Upper lobe of left lung (tissue), 4 donors: ENCODE measurements around the gene ARID3A.

Experiments
- EP300 ChIP-seq, 4 donors: sonication (generic); formaldehyde crosslinking; IDR thresholded peaks; one replicate each; pipeline ENCODE4 v1.5.1; 2017; ENCODE audit warnings: antibody characterized with exemption in 4 of 4, control low read depth in 2 of 4
- POLR2A ChIP-seq, 4 donors: fragments of 450-650 bp; IDR thresholded peaks; one replicate each; pipeline ENCODE4 v1.5.1; 2016 to 2017; ENCODE audit warnings: antibody characterized with exemption in 4 of 4, mild to moderate bottlenecking in 2 of 4
- POLR2AphosphoS5 ChIP-seq, 2 donors: sonication (generic); formaldehyde crosslinking; IDR thresholded peaks; one replicate each; pipeline ENCODE4 v1.5.1; 2017; ENCODE audit warnings: antibody characterized with exemption in 2 of 2
- TF ChIP-seq, protein P1 (sequence below), 6 experiments: fragments of 450-650 bp in 4 of 6; fragments of 200-600 bp in 2 of 6; sonication (generic) in 2 of 6; IDR thresholded peaks; one replicate each; pipeline ENCODE4 v1.5.1; 2016 to 2019; ENCODE audit warnings: antibody characterized with exemption in 6 of 6

GRCh38 chr19:988081-988480, 62.2 kb downstream of the ARID3A start:
- TF ChIP-seq, protein P1, sequence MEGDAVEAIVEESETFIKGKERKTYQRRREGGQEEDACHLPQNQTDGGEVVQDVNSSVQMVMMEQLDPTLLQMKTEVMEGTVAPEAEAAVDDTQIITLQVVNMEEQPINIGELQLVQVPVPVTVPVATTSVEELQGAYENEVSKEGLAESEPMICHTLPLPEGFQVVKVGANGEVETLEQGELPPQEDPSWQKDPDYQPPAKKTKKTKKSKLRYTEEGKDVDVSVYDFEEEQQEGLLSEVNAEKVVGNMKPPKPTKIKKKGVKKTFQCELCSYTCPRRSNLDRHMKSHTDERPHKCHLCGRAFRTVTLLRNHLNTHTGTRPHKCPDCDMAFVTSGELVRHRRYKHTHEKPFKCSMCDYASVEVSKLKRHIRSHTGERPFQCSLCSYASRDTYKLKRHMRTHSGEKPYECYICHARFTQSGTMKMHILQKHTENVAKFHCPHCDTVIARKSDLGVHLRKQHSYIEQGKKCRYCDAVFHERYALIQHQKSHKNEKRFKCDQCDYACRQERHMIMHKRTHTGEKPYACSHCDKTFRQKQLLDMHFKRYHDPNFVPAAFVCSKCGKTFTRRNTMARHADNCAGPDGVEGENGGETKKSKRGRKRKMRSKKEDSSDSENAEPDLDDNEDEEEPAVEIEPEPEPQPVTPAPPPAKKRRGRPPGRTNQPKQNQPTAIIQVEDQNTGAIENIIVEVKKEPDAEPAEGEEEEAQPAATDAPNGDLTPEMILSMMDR (IDR thresholded peaks at IDR 0.05) = no peak
- TF ChIP-seq POLR2A (IDR thresholded peaks at IDR 0.05) = no peak
- TF ChIP-seq POLR2AphosphoS5 (IDR thresholded peaks at IDR 0.05) = no peak
- no peak for TF ChIP-seq EP300 (IDR thresholded peaks at IDR 0.05)
